ENCODE data around the gene B4GALNT2.

GRCh38 chr17:49111934-49112333, 20.6 kb upstream of the B4GALNT2 start:
- no peak for TF ChIP-seq SIN3A (IDR thresholded peaks at IDR 0.05; ENCODE audit: borderline replicate concordance, insufficient read depth, low read length)
- no peak for TF ChIP-seq POLR2AphosphoS5 (IDR thresholded peaks at IDR 0.05; ENCODE audit: low read depth, low read length)
- no peak for TF ChIP-seq REST (IDR thresholded peaks at IDR 0.05; ENCODE audit: insufficient read depth in 1 of 2, low read depth in 2 of 2, low read length in 2 of 2)

Data from PFSK-1 (cell line).